Measurements from ENCODE around the gene EFHC2.

DNA sequence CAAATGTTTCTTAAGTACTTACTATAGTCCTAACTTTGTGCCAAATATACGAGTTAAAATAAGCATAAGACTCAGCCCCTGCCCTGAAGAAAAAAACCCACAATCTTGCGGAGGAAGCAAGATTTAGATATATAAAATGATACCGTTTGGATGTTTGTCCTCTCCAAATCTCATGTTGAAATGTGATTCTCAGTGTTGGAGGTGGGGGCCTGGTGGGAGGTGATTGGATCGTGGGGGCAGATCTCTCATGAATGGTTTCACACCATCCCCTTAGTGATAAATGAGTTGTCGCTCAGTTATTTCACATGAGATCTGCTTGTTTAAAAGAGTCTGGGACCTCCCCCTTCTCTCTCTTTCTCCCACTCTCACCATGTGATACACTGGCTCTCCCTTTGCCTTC is 28.7 kb downstream of the EFHC2 start:
- TF ChIP-seq CTCF (IDR thresholded peaks at IDR 0.05; ENCODE audit: low read depth, low read length, poor library complexity, severe bottlenecking) (no peak), EZH2phosphoT487 (IDR thresholded peaks at IDR 0.05; ENCODE audit: borderline replicate concordance, low read length) (no peak)
